ENCODE data around the gene TAS2R20.

Gene TAS2R20

GRCh38 chr12:10966314-10966713, 31.8 kb downstream of the TAS2R20 start:
- H3K36me3 ChIP-seq (ENCODE audit: control insufficient read depth in 5 of 5, insufficient read depth in 5 of 5, low read length in 5 of 5) = no peaks in the 10 kb centered on the region
- no peaks in the 10 kb centered on the region for H3K9me3 ChIP-seq (ENCODE audit: control insufficient read depth in 5 of 5, low read length in 5 of 5)
- no peak overlapping the region for H3K4me3 ChIP-seq (ENCODE audit: low read depth in 1 of 5, low read length in 5 of 5)
- no peaks in the 10 kb centered on the region for H3K27me3 ChIP-seq (ENCODE audit: control insufficient read depth in 5 of 5, insufficient read depth in 4 of 5, low read length in 5 of 5)
- no peak overlapping the region for H3K9ac ChIP-seq (ENCODE audit: low read length in 5 of 5)
- H3K27ac ChIP-seq (ENCODE audit: low read depth, low read length) = no peak overlapping the region
- H3K4me1 ChIP-seq (ENCODE audit: control insufficient read depth in 5 of 5, insufficient read depth in 5 of 5, low read length in 5 of 5) = peaks cover 2 to 14% (median 12%) of the 10 kb centered on the region in 5 donors

- Histone ChIP-seq H3K9me3 (ENCODE audit: control insufficient read depth in 5 of 5, low read length in 5 of 5) (no peaks in the 10 kb centered on the region), H3K36me3 (ENCODE audit: control insufficient read depth in 5 of 5, insufficient read depth in 5 of 5, low read length in 5 of 5) (no peaks in the 10 kb centered on the region), H3K27me3 (ENCODE audit: control insufficient read depth in 5 of 5, insufficient read depth in 4 of 5, low read length in 5 of 5) (no peaks in the 10 kb centered on the region), H3K4me3 (ENCODE audit: low read depth in 1 of 5, low read length in 5 of 5) (no peak overlapping the region), H3K27ac (ENCODE audit: low read depth, low read length) (no peak overlapping the region), H3K4me1 (ENCODE audit: control insufficient read depth in 5 of 5, insufficient read depth in 5 of 5, low read length in 5 of 5) (peaks cover 2 to 14% (median 12%) of the 10 kb centered on the region in 5 donors), H3K9ac (ENCODE audit: low read length in 5 of 5) (no peak overlapping the region)
Observed at GRCh38 chr12:10965476-10965875, 32.6 kb downstream of the TAS2R20 start.

GRCh38 chr12:10960211-10960610, 37.9 kb downstream of the TAS2R20 start:
- peaks cover 0 to 3% (median 0%) of the 10 kb centered on the region in 5 donors for H3K9me3 ChIP-seq (ENCODE audit: control insufficient read depth in 5 of 5, low read length in 5 of 5)
- no peaks in the 10 kb centered on the region for H3K36me3 ChIP-seq (ENCODE audit: control insufficient read depth in 5 of 5, insufficient read depth in 5 of 5, low read length in 5 of 5)

GRCh38 chr12:10959804-10960203, 38.3 kb downstream of the TAS2R20 start:
- H3K9me3 ChIP-seq (ENCODE audit: control insufficient read depth in 5 of 5, low read length in 5 of 5) = peaks cover 0 to 3% (median 0%) of the 10 kb centered on the region in 5 donors
- no peak overlapping the region for H3K27ac ChIP-seq (ENCODE audit: low read depth, low read length)
- no peaks in the 10 kb centered on the region for H3K4me1 ChIP-seq (ENCODE audit: control insufficient read depth in 5 of 5, insufficient read depth in 5 of 5, low read length in 5 of 5)
- H3K36me3 ChIP-seq (ENCODE audit: control insufficient read depth in 5 of 5, insufficient read depth in 5 of 5, low read length in 5 of 5) = no peaks in the 10 kb centered on the region
- no peaks in the 10 kb centered on the region for H3K27me3 ChIP-seq (ENCODE audit: control insufficient read depth in 5 of 5, insufficient read depth in 4 of 5, low read length in 5 of 5)
- no peak overlapping the region for H3K9ac ChIP-seq (ENCODE audit: low read length in 5 of 5)
- H3K4me3 ChIP-seq (ENCODE audit: low read depth in 1 of 5, low read length in 5 of 5) = no peak overlapping the region

More at GRCh38 chr12:10960211-10960610, 37.9 kb downstream of the TAS2R20 start:
- Histone ChIP-seq H3K27ac (ENCODE audit: low read depth, low read length) (no peak overlapping the region), H3K9ac (ENCODE audit: low read length in 5 of 5) (no peak overlapping the region), H3K4me1 (ENCODE audit: control insufficient read depth in 5 of 5, insufficient read depth in 5 of 5, low read length in 5 of 5) (no peaks in the 10 kb centered on the region), H3K4me3 (ENCODE audit: low read depth in 1 of 5, low read length in 5 of 5) (no peak overlapping the region), H3K27me3 (ENCODE audit: control insufficient read depth in 5 of 5, insufficient read depth in 4 of 5, low read length in 5 of 5) (no peaks in the 10 kb centered on the region)

DNA sequence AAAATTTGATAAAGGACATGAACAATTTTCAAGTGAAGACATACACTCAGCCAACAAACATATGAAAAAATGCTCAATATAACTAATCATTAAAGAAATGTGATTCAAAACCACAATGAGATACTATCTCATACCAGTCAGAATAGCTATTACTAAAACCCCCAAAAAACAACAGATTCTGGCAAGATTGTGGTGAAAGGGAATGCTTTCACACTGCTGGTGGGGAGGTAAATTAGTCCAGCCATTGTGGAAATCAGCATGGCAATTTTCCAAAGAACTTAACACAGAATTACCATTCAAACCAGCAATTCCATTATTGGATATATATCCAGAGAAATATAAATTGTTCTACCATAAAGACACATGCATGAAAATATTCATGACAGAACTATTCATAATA, 40.4 kb downstream of the TAS2R20 start:
- Histone ChIP-seq H3K9me3 (ENCODE audit: control insufficient read depth in 5 of 5, low read length in 5 of 5) (peaks cover 0 to 3% (median 0%) of the 10 kb centered on the region in 5 donors), H3K4me3 (ENCODE audit: low read depth in 1 of 5, low read length in 5 of 5) (no peak overlapping the region), H3K9ac (ENCODE audit: low read length in 5 of 5) (no peak overlapping the region), H3K27me3 (ENCODE audit: control insufficient read depth in 5 of 5, insufficient read depth in 4 of 5, low read length in 5 of 5) (no peaks in the 10 kb centered on the region), H3K4me1 (ENCODE audit: control insufficient read depth in 5 of 5, insufficient read depth in 5 of 5, low read length in 5 of 5) (no peaks in the 10 kb centered on the region), H3K36me3 (ENCODE audit: control insufficient read depth in 5 of 5, insufficient read depth in 5 of 5, low read length in 5 of 5) (no peaks in the 10 kb centered on the region), H3K27ac (ENCODE audit: low read depth, low read length) (no peak overlapping the region)

- Histone ChIP-seq H3K9ac (ENCODE audit: low read length in 5 of 5) (no peak overlapping the region), H3K4me1 (ENCODE audit: control insufficient read depth in 5 of 5, insufficient read depth in 5 of 5, low read length in 5 of 5) (no peaks in the 10 kb centered on the region), H3K27me3 (ENCODE audit: control insufficient read depth in 5 of 5, insufficient read depth in 4 of 5, low read length in 5 of 5) (no peaks in the 10 kb centered on the region), H3K9me3 (ENCODE audit: control insufficient read depth in 5 of 5, low read length in 5 of 5) (peaks cover 0 to 3% (median 0%) of the 10 kb centered on the region in 5 donors), H3K27ac (ENCODE audit: low read depth, low read length) (no peak overlapping the region), H3K36me3 (ENCODE audit: control insufficient read depth in 5 of 5, insufficient read depth in 5 of 5, low read length in 5 of 5) (no peaks in the 10 kb centered on the region), H3K4me3 (ENCODE audit: low read depth in 1 of 5, low read length in 5 of 5) (no peak overlapping the region)
Observed at GRCh38 chr12:10956085-10956484, 42.0 kb downstream of the TAS2R20 start.

- Histone ChIP-seq H3K27me3 (ENCODE audit: control insufficient read depth in 5 of 5, insufficient read depth in 4 of 5, low read length in 5 of 5) (no peaks in the 10 kb centered on the region), H3K36me3 (ENCODE audit: control insufficient read depth in 5 of 5, insufficient read depth in 5 of 5, low read length in 5 of 5) (no peaks in the 10 kb centered on the region), H3K4me3 (ENCODE audit: low read depth in 1 of 5, low read length in 5 of 5) (no peak overlapping the region), H3K4me1 (ENCODE audit: control insufficient read depth in 5 of 5, insufficient read depth in 5 of 5, low read length in 5 of 5) (no peaks in the 10 kb centered on the region), H3K27ac (ENCODE audit: low read depth, low read length) (no peak overlapping the region), H3K9me3 (ENCODE audit: control insufficient read depth in 5 of 5, low read length in 5 of 5) (peaks cover 0 to 3% (median 0%) of the 10 kb centered on the region in 5 donors), H3K9ac (ENCODE audit: low read length in 5 of 5) (no peak overlapping the region)
Observed at GRCh38 chr12:10952645-10953044, 45.5 kb downstream of the TAS2R20 start.
